Natural killer cell treated with Interleukin-12 subunit alpha and Interleukin-12 subunit beta and Interleukin-15 and Interleukin-18, amount 100 ng/mL, for 72 hours (primary cell): ENCODE measurements around the gene ADAMTS17. TPM values are rescaled to one million over a fixed set of nuclear protein-coding genes. Genes with fewer than 3 reads are reported as not detected.
A peak's percentile ranks its signal among the peaks of the same experiment; 100 is the strongest.

Experiments
- ATAC-seq, 2 donors: fragments of 150-1000 bp; cut with Tn5 transposase in 1 of 2; sonication (Bioruptor Pico), chemical (Tn5 transposase) in 1 of 2; 2 replicates each; pipeline ENCODE4 v1.10.0; 2021
- DNase-seq: peaks from one replicate; pipeline ENCODE4 v3.0.0; 2022; ENCODE audit warnings: low spot score
- H3K27ac Mint-ChIP-seq, 2 donors: 1 replicate in 1 of 2; 2 replicates in 1 of 2; pipeline ENCODE4 v1.8.0; 2022; ENCODE audit warnings: mixed read lengths in 2 of 2, mild to moderate bottlenecking in 1 of 2, moderate library complexity in 1 of 2
- H3K27me3 Mint-ChIP-seq, 2 donors: 1 replicate in 1 of 2; 2 replicates in 1 of 2; pipeline ENCODE4 v1.8.0; 2022; ENCODE audit warnings: mixed read lengths in 2 of 2
- H3K36me3 Mint-ChIP-seq: one replicate; pipeline ENCODE4 v1.8.0; 2022; ENCODE audit warnings: mixed read lengths
- H3K4me1 Mint-ChIP-seq, 2 donors: 1 replicate in 1 of 2; 2 replicates in 1 of 2; pipeline ENCODE4 v1.8.0; 2022; ENCODE audit warnings: low read depth in 2 of 2, mixed read lengths in 2 of 2, mild to moderate bottlenecking in 1 of 2
- H3K4me3 Mint-ChIP-seq: one replicate; pipeline ENCODE4 v1.8.0; 2022; ENCODE audit warnings: mixed read lengths
- H3K9me3 Mint-ChIP-seq: 2 replicates; pipeline ENCODE4 v1.8.0; 2022; ENCODE audit warnings: mixed read lengths
- total RNA-seq, 2 donors: library from RNA; stranded (reverse); gene quantifications; one replicate each; pipeline ENCODE4 v1.2.3, GENCODE V29; 2022

Gene ADAMTS17
- total RNA-seq, result under 1 TPM; 0.31 to 0.59 TPM

GRCh38 chr15:100341750-100342560 is at the start of gene ADAMTS17:
ADAMTS17 (minus strand) TSS chr15:100341975; CDS start chr15:100341899, 76 bp downstream.
- no peak within 1 kb of the TSS for H3K27ac Mint-ChIP-seq
- peak; percentile 99 for ATAC-seq
- H3K9me3 Mint-ChIP-seq, result no peaks in the 10 kb centered on the region

GRCh38 chr15:100385300-100386050 is 43.7 kb upstream of the ADAMTS17 start:
- no peak for DNase-seq
- peaks cover 9% of the 10 kb centered on the region for H3K36me3 Mint-ChIP-seq
- peaks cover 5% of the 10 kb centered on the region for H3K9me3 Mint-ChIP-seq
- H3K27ac Mint-ChIP-seq, result no peak overlapping the region
- no peak for ATAC-seq
- H3K4me1 Mint-ChIP-seq, result no peaks in the 10 kb centered on the region
- peaks cover 12 to 25% of the 10 kb centered on the region in 2 donors for H3K27me3 Mint-ChIP-seq
- no peak overlapping the region for H3K4me3 Mint-ChIP-seq

More at GRCh38 chr15:100341750-100342560, at the start of gene ADAMTS17:
- peak; percentile 97 for DNase-seq
- Mint-ChIP-seq H3K4me3 (peak within 1 kb of the TSS; percentile 36), H3K4me1 (peaks cover 4 to 10% of the 10 kb centered on the region in 2 donors), H3K36me3 (no peaks in the 10 kb centered on the region), H3K27me3 (peaks cover 18 to 34% of the 10 kb centered on the region in 2 donors)

GRCh38 chr15:100384108-100384410 is 42.3 kb upstream of the ADAMTS17 start:
- peak in 1 of 2 donors; percentile 31 for ATAC-seq
- Mint-ChIP-seq H3K4me1 (no peaks in the 10 kb centered on the region), H3K27ac (no peak overlapping the region), H3K9me3 (peaks cover 5% of the 10 kb centered on the region), H3K27me3 (peaks cover 12 to 17% of the 10 kb centered on the region in 2 donors), H3K36me3 (peaks cover 9% of the 10 kb centered on the region), H3K4me3 (no peak overlapping the region)
- no peak for DNase-seq

- peaks cover 9% of the 10 kb centered on the region for H3K36me3 Mint-ChIP-seq
- peaks cover 5% of the 10 kb centered on the region for H3K9me3 Mint-ChIP-seq
- H3K27me3 Mint-ChIP-seq, result peaks cover 8 to 11% of the 10 kb centered on the region in 2 donors
- H3K4me1 Mint-ChIP-seq, result no peaks in the 10 kb centered on the region
- H3K27ac Mint-ChIP-seq, result no peak overlapping the region
- H3K4me3 Mint-ChIP-seq, result no peak overlapping the region
- ATAC-seq, result no peak
- DNase-seq, result no peak
Observed at GRCh38 chr15:100383302-100384107, 41.7 kb upstream of the ADAMTS17 start.

- Mint-ChIP-seq H3K4me1 (no peaks in the 10 kb centered on the region), H3K27me3 (peaks cover 32 to 43% of the 10 kb centered on the region in 2 donors), H3K9me3 (no peaks in the 10 kb centered on the region), H3K4me3 (no peak overlapping the region), H3K36me3 (peaks cover 6% of the 10 kb centered on the region), H3K27ac (no peak overlapping the region)
- DNase-seq (no peak), ATAC-seq (no peak)
Observed at GRCh38 chr15:100373942-100374341, 32.2 kb upstream of the ADAMTS17 start.

GRCh38 chr15:100373120-100373896 is 31.5 kb upstream of the ADAMTS17 start:
- peaks cover 33 to 45% of the 10 kb centered on the region in 2 donors for H3K27me3 Mint-ChIP-seq
- H3K27ac Mint-ChIP-seq, result no peak overlapping the region
- H3K36me3 Mint-ChIP-seq, result peaks cover 6% of the 10 kb centered on the region
- DNase-seq, result no peak
- no peaks in the 10 kb centered on the region for H3K9me3 Mint-ChIP-seq
- no peak overlapping the region for H3K4me3 Mint-ChIP-seq
- no peak for ATAC-seq
- no peaks in the 10 kb centered on the region for H3K4me1 Mint-ChIP-seq

GRCh38 chr15:100372739-100373119 is 31.0 kb upstream of the ADAMTS17 start:
- ATAC-seq (no peak), DNase-seq (no peak)
- Mint-ChIP-seq H3K9me3 (no peaks in the 10 kb centered on the region), H3K4me1 (no peaks in the 10 kb centered on the region), H3K27me3 (peaks cover 37 to 50% of the 10 kb centered on the region in 2 donors), H3K27ac (no peak overlapping the region), H3K36me3 (peaks cover 6% of the 10 kb centered on the region), H3K4me3 (no peak overlapping the region)

- ATAC-seq (no peak), DNase-seq (no peak)
- no peaks in the 10 kb centered on the region for H3K9me3 Mint-ChIP-seq
- peaks cover 3 to 9% of the 10 kb centered on the region in 2 donors for H3K4me1 Mint-ChIP-seq
- no peak overlapping the region for H3K4me3 Mint-ChIP-seq
- H3K27me3 Mint-ChIP-seq, result peaks cover 30 to 73% of the 10 kb centered on the region in 2 donors
- H3K36me3 Mint-ChIP-seq, result no peaks in the 10 kb centered on the region
- H3K27ac Mint-ChIP-seq, result no peak overlapping the region
Observed at GRCh38 chr15:100355342-100355741, 13.6 kb upstream of the ADAMTS17 start.

GRCh38 chr15:100353449-100353848 is 11.7 kb upstream of the ADAMTS17 start:
- H3K4me3 Mint-ChIP-seq, result no peak overlapping the region
- DNase-seq, result no peak
- no peaks in the 10 kb centered on the region for H3K36me3 Mint-ChIP-seq
- no peak for ATAC-seq
- H3K27me3 Mint-ChIP-seq, result peaks cover 21 to 54% of the 10 kb centered on the region in 2 donors
- H3K27ac Mint-ChIP-seq, result no peak overlapping the region
- H3K4me1 Mint-ChIP-seq, result peaks cover 10 to 11% of the 10 kb centered on the region in 2 donors
- no peaks in the 10 kb centered on the region for H3K9me3 Mint-ChIP-seq

- Mint-ChIP-seq H3K27me3 (peaks cover 8 to 26% of the 10 kb centered on the region in 2 donors), H3K27ac (peak overlapping the region; percentile 74 to 95)
Observed at GRCh38 chr15:100350434-100351226, 8.9 kb upstream of the ADAMTS17 start.

GRCh38 chr15:100349696-100350433 is 8.1 kb upstream of the ADAMTS17 start:
- DNase-seq, result peak; percentile 91
- ATAC-seq, result peak; percentile 93 to 95
- peak overlapping the region; percentile 74 to 95 for H3K27ac Mint-ChIP-seq
- H3K4me1 Mint-ChIP-seq, result peaks cover 10 to 11% of the 10 kb centered on the region in 2 donors
- peaks cover 5 to 22% of the 10 kb centered on the region in 2 donors for H3K27me3 Mint-ChIP-seq
- no peaks in the 10 kb centered on the region for H3K9me3 Mint-ChIP-seq
- H3K36me3 Mint-ChIP-seq, result no peaks in the 10 kb centered on the region
- peak overlapping the region; percentile 89 for H3K4me3 Mint-ChIP-seq

More at GRCh38 chr15:100350434-100351226, 8.9 kb upstream of the ADAMTS17 start:
- H3K4me1 Mint-ChIP-seq, result peaks cover 10 to 11% of the 10 kb centered on the region in 2 donors
- peak overlapping the region; percentile 89 for H3K4me3 Mint-ChIP-seq
- no peaks in the 10 kb centered on the region for H3K36me3 Mint-ChIP-seq
- H3K9me3 Mint-ChIP-seq, result no peaks in the 10 kb centered on the region
- no peak for DNase-seq
- peak in 1 of 2 donors; percentile 21 for ATAC-seq

- DNase-seq, result no peak
- Mint-ChIP-seq H3K4me3 (peak overlapping the region; percentile 89), H3K27ac (peak overlapping the region; percentile 74 to 95), H3K9me3 (no peaks in the 10 kb centered on the region), H3K27me3 (peaks cover 3 to 17% of the 10 kb centered on the region in 2 donors), H3K4me1 (peaks cover 10 to 11% of the 10 kb centered on the region in 2 donors), H3K36me3 (no peaks in the 10 kb centered on the region)
- ATAC-seq, result no peak
Observed at GRCh38 chr15:100349321-100349695, 7.5 kb upstream of the ADAMTS17 start.
